NCI-H128 (cell line): Measurements from ENCODE around the gene QRFP.
"Not testable (repeated sequence)": the region's sequence is repeated elsewhere in the genome, so short reads cannot be mapped to it uniquely, and the experiment has no call there.

ENCODE experiments used
- DNase-seq: peaks from one replicate; lab custom pipeline; 2025; ENCODE audit not compliant: unreplicated experiment; lab: John Stamatoyannopoulos, UW

QRFP gene

DNA sequence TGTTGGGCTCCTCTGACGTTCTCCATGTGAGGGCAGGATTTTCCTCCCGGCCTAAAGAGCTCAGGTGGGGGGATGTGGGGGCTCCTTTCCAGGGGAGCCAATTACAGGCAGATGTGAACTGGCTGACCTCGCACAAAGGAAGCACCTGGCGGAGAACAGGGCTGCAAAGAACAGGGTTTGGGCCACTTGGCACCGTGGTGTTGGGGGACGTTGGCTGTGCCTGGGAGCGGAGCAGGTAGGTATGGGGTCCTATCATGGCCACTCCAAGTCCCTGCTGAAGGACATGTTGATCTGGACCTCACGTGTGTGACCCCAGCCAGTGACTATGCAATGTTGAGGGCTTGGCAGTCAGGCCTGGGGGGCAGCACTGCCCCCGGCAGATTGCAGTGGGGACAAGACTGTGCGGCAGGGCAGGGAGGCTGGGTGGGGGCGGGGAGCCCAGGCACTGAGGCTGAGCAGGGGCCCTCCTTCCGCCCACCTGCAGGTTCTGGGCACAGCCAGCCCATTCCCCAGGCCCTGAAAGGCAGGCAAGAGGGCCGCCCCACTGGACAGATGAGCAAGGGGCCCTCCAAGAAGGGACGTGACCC lies 23.0 kb upstream of the QRFP start:
- DNase-seq: no peak

DNA sequence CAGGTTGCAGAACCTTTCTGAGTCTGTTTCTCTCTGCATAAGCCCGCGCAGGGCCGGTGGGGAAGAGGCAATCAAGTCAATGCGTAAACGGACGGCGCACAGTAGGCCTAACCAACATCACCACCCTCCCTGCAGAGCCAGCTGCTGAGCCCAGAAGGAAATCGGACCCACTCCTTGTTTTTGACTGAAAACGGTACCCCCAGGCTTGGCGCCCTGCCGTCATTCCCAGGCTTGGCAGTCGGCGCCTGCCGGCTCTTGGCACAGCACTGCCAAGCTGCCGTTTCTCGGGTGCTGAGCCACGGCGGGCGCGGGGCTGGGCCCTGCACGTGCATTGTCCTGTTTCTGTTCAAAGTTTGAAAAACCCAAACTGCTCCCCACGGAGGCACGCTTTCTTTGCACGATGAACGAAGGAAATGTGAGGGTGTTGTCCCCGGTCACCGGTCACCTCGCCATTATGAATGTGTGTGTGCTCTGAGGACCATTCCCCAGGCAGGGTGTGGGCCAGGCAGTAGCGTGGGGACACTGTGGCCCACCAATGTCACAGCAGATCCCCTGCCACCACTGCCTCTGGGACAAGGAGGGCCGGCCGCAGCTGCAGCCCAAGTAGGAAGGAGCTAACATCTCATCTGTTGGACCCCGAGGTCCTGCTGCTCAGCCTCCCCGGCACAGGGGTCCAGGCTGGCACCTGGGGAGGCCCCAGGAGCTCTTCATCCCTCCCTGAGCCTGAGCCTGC lies 22.4 kb upstream of the QRFP start:
- DNase-seq: no peak

DNA sequence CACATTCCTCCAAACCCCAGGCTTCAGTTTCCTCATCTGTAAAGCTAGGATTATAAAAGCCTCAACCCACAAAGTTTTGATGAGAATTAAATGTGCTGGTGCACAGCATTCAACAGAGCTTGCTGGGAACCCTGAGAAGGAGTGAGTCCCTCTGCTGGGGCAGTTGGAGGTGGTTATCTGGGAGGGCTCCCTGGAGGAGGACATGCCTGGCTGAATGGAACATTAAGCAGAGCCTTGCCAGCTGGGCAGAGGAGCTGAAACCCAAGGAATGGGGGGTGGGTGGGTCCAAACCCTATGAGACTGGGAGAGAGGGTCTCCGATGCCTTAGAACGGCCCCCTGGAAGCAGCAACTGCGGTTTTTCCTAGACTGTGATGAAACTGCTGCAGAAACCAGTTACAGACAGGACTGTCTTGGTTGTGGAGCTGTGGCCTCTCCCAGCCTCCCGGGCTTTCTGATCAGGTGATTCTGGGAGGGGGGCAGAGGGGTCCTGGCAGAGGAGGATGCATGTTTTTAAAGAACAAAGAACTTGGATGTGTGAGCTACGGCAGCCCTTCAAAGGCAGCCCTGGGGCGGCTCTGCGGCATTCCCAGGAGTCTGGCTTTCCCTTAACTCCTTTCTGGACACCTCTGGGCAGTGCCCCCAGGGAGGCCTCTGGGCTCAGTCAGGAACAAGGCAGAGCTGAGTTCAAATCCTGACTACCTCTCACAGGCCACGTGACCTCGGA lies 21.7 kb upstream of the QRFP start:
- no peak for DNase-seq

- no peak for DNase-seq
Observed at GRCh38 chr9:130917168-130917960, 20.8 kb upstream of the QRFP start.

- DNase-seq: no peak
Observed at GRCh38 chr9:130915096-130915447, 18.5 kb upstream of the QRFP start.

GRCh38 chr9:130914417-130915095 lies 17.9 kb upstream of the QRFP start:
- DNase-seq: no peak

GRCh38 chr9:130913599-130914416 lies 17.2 kb upstream of the QRFP start:
- DNase-seq: no peak

GRCh38 chr9:130912932-130913598 lies 16.5 kb upstream of the QRFP start:
- no peak for DNase-seq

DNA sequence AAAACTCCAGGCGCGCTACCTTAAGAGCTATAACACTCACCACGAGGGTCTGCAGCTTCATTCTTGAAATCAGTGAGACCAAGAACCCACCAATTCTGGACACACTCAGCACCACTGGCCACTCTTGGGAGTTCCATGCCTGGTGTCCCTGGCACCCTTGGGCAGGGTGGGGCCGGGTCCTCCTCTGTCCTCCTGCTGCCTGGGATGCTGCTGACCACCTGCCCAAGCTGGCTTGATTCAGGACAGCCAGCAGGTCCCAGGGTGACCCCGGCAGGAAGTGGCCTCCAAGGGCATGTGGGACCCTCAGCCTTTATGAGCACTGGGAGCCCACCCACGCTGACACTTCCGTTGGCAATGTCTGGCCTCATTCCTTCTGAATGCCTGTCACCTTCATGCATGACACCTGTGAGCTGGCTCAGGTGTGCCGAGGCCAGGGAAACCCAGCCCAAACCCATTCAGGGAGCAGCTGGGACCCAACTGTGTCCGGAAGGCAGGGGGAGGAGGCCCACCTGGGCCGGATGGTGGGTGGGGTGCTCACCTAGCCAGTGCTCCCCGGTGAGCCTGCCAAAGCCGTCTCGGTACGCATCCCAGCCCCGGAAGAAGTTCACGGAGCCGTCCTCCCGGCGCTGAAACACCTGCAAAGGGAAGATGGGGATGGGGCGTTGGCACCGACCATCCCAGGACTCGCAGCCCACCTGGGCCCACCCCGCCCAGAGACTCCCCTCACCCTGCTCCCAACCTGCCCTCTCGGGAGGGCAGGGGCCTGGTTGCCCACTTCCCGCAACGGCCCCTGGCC lies 14.8 kb upstream of the QRFP start:
- no peak for DNase-seq

DNA sequence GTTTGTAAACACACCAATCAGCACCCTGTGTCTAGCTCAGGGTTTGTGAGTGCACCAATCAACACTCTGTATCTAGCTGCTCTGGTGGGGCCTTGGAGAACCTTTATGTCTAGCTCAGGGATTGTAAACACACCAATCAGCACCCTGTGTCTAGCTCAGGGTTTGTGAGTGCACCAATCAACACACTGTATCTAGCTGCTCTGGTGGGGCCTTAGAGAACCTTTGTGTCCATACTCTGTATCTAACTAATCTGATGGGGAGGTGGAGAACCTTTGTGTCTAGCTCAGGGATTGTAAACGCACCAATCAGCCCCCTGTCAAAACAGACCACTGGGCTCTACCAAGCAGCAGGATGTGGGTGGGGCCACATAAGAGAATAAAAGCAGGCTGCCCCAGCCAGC lies 14.1 kb upstream of the QRFP start:
- not testable (repeated sequence) for DNase-seq

DNA sequence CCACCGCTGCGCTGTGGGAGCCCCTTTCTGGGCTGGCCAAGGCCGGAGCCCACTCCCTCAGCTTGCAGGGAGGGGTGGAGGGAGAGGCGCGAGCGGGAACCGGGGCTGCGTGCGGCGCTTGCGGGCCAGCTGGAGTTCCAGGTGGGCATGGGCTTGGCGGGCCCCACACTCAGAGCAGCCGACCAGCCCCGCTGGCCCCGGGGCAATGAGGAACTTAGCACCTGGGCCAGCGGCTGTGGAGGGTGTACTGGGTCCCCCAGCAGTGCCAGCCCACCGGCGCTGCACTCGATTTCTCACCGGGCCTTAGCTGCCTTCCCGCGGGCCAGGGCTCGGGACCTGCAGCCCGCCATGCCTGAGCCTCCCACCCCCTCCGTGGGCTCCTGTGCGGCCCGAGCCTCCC lies 13.4 kb upstream of the QRFP start:
- DNase-seq: not testable (repeated sequence)

GRCh38 chr9:130908878-130909355 lies 12.3 kb upstream of the QRFP start:
- DNase-seq: no peak

- no peak for DNase-seq
Observed at GRCh38 chr9:130908146-130908877, 11.7 kb upstream of the QRFP start.

DNA sequence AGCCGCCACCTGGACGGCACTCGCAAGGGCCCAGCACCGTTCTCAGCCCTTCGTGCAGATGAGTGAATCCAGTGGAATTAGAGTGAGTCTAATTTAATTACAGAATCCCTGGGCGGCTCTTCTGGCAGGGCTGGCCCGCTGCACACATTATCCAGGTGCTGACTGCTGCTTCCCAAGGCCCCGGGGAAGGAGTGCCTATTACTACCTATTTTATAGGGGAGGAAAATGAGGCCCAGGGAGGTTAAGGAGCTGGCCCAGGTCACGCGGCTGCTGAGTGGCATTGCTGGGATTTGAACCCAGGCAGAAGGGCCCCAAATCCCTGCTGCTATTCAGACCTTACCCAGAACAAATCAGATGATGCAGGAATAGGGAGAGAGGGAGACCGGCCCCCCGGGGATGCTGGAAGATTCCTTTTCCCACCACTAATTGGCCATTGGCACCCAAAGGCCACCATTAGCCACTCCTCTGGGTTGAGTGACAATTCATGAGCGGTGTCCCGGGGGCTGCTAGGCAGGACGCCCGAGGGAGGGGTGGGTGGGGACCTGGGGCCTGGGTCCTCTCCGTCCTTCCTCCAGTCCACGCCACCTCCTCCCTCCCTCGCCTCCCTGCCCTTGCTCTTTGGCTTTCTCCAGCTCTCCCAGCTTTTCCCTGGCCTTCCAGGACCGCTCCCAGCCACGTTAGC lies 10.3 kb upstream of the QRFP start:
- DNase-seq: no peak

GRCh38 chr9:130905902-130906734 lies 9.5 kb upstream of the QRFP start:
- DNase-seq: no peak

- DNase-seq: no peak
Observed at GRCh38 chr9:130905125-130905901, 8.7 kb upstream of the QRFP start.
